Fibroblast of lung (primary cell): ENCODE measurements around the gene TMC3. TPM values are rescaled to one million over a fixed set of nuclear protein-coding genes. Genes with fewer than 3 reads are reported as not detected.

Experiments
- DNase-seq, 2 donors: peaks; one replicate each; pipeline versions ENCODE4 v3.0.0 to v3.0.0-alpha.2; 2010; ENCODE audit warnings: low read depth in 2 of 2
- H2AFZ ChIP-seq: 2 replicates; pipeline ENCODE4 v1.5.1; 2012; ENCODE audit warnings: low read length, control low read depth, inconsistent platforms
- H3K27ac ChIP-seq: 2 replicates; pipeline ENCODE4 v1.5.1; 2011; ENCODE audit warnings: low read length, control low read depth; ENCODE audit not compliant: insufficient read depth
- H3K27me3 ChIP-seq: 2 replicates; pipeline ENCODE4 v1.5.1; 2011; ENCODE audit warnings: mild to moderate bottlenecking, low read length; ENCODE audit not compliant: control insufficient read depth, insufficient read depth
- H3K36me3 ChIP-seq: 2 replicates; pipeline ENCODE4 v1.5.1; 2011; ENCODE audit warnings: low read length; ENCODE audit not compliant: control insufficient read depth, insufficient read depth
- H3K4me1 ChIP-seq: 2 replicates; pipeline ENCODE4 v1.5.1; 2011; ENCODE audit warnings: low read length; ENCODE audit not compliant: control insufficient read depth, insufficient read depth; ENCODE audit errors: extremely low read depth
- H3K4me2 ChIP-seq: 2 replicates; pipeline ENCODE4 v1.5.1; 2011; ENCODE audit warnings: low read length, control low read depth; ENCODE audit not compliant: insufficient read depth; ENCODE audit errors: extremely low read depth
- H3K4me3 ChIP-seq, 4 experiments: fragments of 200-600 bp in 1 of 4; sonication (generic) in 1 of 4; replicated peaks in 1 of 4; 2 replicates each; pipeline ENCODE4 v1.5.1; 2011 to 2016; ENCODE audit warnings: low read length in 4 of 4, low read depth in 3 of 4, mild to moderate bottlenecking in 3 of 4, control low read depth in 2 of 4, inconsistent platforms in 1 of 4, mixed read lengths in 1 of 4; ENCODE audit not compliant: insufficient read depth in 1 of 4; ENCODE audit errors: control extremely low read depth in 1 of 4
- H3K79me2 ChIP-seq: 2 replicates; pipeline ENCODE4 v1.5.1; 2012; ENCODE audit warnings: mild to moderate bottlenecking, low read length, inconsistent platforms; ENCODE audit not compliant: control insufficient read depth, insufficient read depth
- H3K9ac ChIP-seq: 2 replicates; pipeline ENCODE4 v1.5.1; 2011; ENCODE audit warnings: mild to moderate bottlenecking, low read length, control low read depth; ENCODE audit not compliant: insufficient read depth
- H3K9me3 ChIP-seq: 2 replicates; pipeline ENCODE4 v1.5.1; 2012; ENCODE audit warnings: low read depth, low read length; ENCODE audit not compliant: control insufficient read depth, insufficient read depth
- H4K20me1 ChIP-seq: 2 replicates; pipeline ENCODE4 v1.5.1; 2011; ENCODE audit warnings: low read length; ENCODE audit not compliant: control insufficient read depth, insufficient read depth; ENCODE audit errors: extremely low read depth
- CTCF ChIP-seq, 2 donors: IDR thresholded peaks in 1 of 2; conservative IDR thresholded peaks in 1 of 2; 1 replicate in 1 of 2; 2 replicates in 1 of 2; pipeline ENCODE4 v1.5.1; 2011 to 2012; ENCODE audit warnings: low read length in 2 of 2, control low read depth in 1 of 2, inconsistent platforms in 1 of 2, low read depth in 1 of 2, mild to moderate bottlenecking in 1 of 2
- EZH2 ChIP-seq: IDR thresholded peaks from 2 replicates; pipeline ENCODE4 v1.5.1; 2012; ENCODE audit warnings: low read length, control low read depth, mild to moderate bottlenecking; ENCODE audit errors: missing control alignments
- polyA plus RNA-seq, 2 donors: library from polyadenylated mRNA; depleted of rRNA in 1 of 2; stranded (reverse) in 1 of 2; unstranded in 1 of 2; fragments of >200 nt; gene quantifications; 2 replicates each; pipeline ENCODE4 v1.2.1, GENCODE V29; 2011 to 2012; ENCODE audit warnings: missing spikeins in 1 of 2
- total RNA-seq: library from RNA; depleted of rRNA; stranded (reverse); fragments of >200 nt; gene quantifications from 2 replicates; pipeline ENCODE4 v1.2.1, GENCODE V29; 2014

TMC3 gene
- total and polyA plus RNA-seq, 2 donors (not counting 1 experiment from before 2014, with no cell fraction given): not detected

- no peak for DNase-seq
- peaks cover 6% of the 10 kb centered on the region for H3K36me3 ChIP-seq
- no peaks in the 10 kb centered on the region for H3K9me3 ChIP-seq
- H3K27ac ChIP-seq: no peak overlapping the region
- TF ChIP-seq EZH2: no peak
- no peak for TF ChIP-seq CTCF (conservative IDR thresholded peaks at IDR 0.05 in 1 of 2, IDR thresholded peaks at IDR 0.05 in 1 of 2; ENCODE audit: low read depth in 1 of 2, low read length in 2 of 2)
- no peaks in the 10 kb centered on the region for H3K27me3 ChIP-seq
- H3K4me1 ChIP-seq: peaks cover 17% of the 10 kb centered on the region
- H4K20me1 ChIP-seq: no peaks in the 10 kb centered on the region
- no peak overlapping the region for H2AFZ ChIP-seq
- H3K4me3 ChIP-seq: no peak overlapping the region
- no peaks in the 10 kb centered on the region for H3K79me2 ChIP-seq
- no peak overlapping the region for H3K9ac ChIP-seq
- H3K4me2 ChIP-seq: no peak overlapping the region
Measured at GRCh38 chr15:81310480-81310879, 63.5 kb downstream of the TMC3 start.

- no peaks in the 10 kb centered on the region for H3K79me2 ChIP-seq
- no peak for DNase-seq
- H3K27ac ChIP-seq: no peak overlapping the region
- no peaks in the 10 kb centered on the region for H4K20me1 ChIP-seq
- H3K4me3 ChIP-seq: no peak overlapping the region
- no peaks in the 10 kb centered on the region for H3K27me3 ChIP-seq
- TF ChIP-seq CTCF (conservative IDR thresholded peaks at IDR 0.05 in 1 of 2, IDR thresholded peaks at IDR 0.05 in 1 of 2; ENCODE audit: low read depth in 1 of 2, low read length in 2 of 2): no peak
- TF ChIP-seq EZH2: no peak
- H3K9ac ChIP-seq: no peak overlapping the region
- no peaks in the 10 kb centered on the region for H3K9me3 ChIP-seq
- no peak overlapping the region for H2AFZ ChIP-seq
- peaks cover 2% of the 10 kb centered on the region for H3K36me3 ChIP-seq
- H3K4me1 ChIP-seq: peaks cover 17% of the 10 kb centered on the region
- H3K4me2 ChIP-seq: no peak overlapping the region
Measured at GRCh38 chr15:81309647-81310450, 64.2 kb downstream of the TMC3 start.

- no peak for TF ChIP-seq EZH2
- no peak for TF ChIP-seq CTCF (conservative IDR thresholded peaks at IDR 0.05 in 1 of 2, IDR thresholded peaks at IDR 0.05 in 1 of 2; ENCODE audit: low read depth in 1 of 2, low read length in 2 of 2)
- no peaks in the 10 kb centered on the region for H4K20me1 ChIP-seq
- H3K4me2 ChIP-seq: no peak overlapping the region
- peaks cover 17% of the 10 kb centered on the region for H3K4me1 ChIP-seq
- no peaks in the 10 kb centered on the region for H3K9me3 ChIP-seq
- peaks cover 2% of the 10 kb centered on the region for H3K36me3 ChIP-seq
- H3K27me3 ChIP-seq: no peaks in the 10 kb centered on the region
- no peak overlapping the region for H3K4me3 ChIP-seq
- H2AFZ ChIP-seq: no peak overlapping the region
- no peak overlapping the region for H3K9ac ChIP-seq
- H3K27ac ChIP-seq: no peak overlapping the region
- no peak for DNase-seq
- H3K79me2 ChIP-seq: no peaks in the 10 kb centered on the region
Measured at GRCh38 chr15:81308260-81308659, 65.8 kb downstream of the TMC3 start.
